SK-N-SH (cell line): ENCODE measurements around the gene VWDE. TPM values are rescaled to one million over a fixed set of nuclear protein-coding genes. Genes with fewer than 3 reads are reported as not detected.

ENCODE experiments used
- CTCF ChIA-PET: fragments of 300-600, 350-600 bp; formaldehyde crosslinking; extraction: SDS; loops from one replicate; lab custom pipeline; 2021; lab: Yijun Ruan, JAX
- POLR2A ChIA-PET: fragments of 350-600 bp; sonication (Branson Sonifier 250); formaldehyde crosslinking; extraction: SDS; loops from one replicate; lab custom pipeline; 2020; ENCODE audit warnings: antibody characterized with exemption, inconsistent platforms; lab: Yijun Ruan, JAX
- DNase-seq: peaks from one replicate; pipeline ENCODE4 v3.0.0; 2012
- H2AFZ ChIP-seq: fragments of 200-600 bp; sonication (generic); 2 replicates; pipeline ENCODE4 v1.8.1; 2016; ENCODE audit warnings: antibody characterized with exemption, mild to moderate bottlenecking, low read depth
- H3F3A ChIP-seq: fragments of 200-600 bp; sonication (generic); replicated peaks from 2 replicates; pipeline ENCODE3; 2016; ENCODE audit warnings: antibody characterized with exemption, mild to moderate bottlenecking; ENCODE audit not compliant: insufficient read depth
- H3K27ac ChIP-seq, 2 experiments: fragments of 200-500 bp in 1 of 2; fragments of 200-600 bp in 1 of 2; sonication (Bioruptor generic) in 1 of 2; sonication (generic), shearing (Covaris generic) in 1 of 2; 2 replicates each; pipeline versions ENCODE4 v1.5.1 to v1.6.1; 2014 to 2016; ENCODE audit warnings: low read depth in 2 of 2, inconsistent platforms in 1 of 2, low read length in 1 of 2, mild to moderate bottlenecking in 1 of 2, mixed read lengths in 1 of 2
- H3K27me3 ChIP-seq: fragments of 200-600 bp; sonication (generic), shearing (Covaris generic); 2 replicates; pipeline ENCODE4 v1.6.1; 2016; ENCODE audit warnings: mixed run types; ENCODE audit not compliant: insufficient read depth
- H3K36me3 ChIP-seq, 2 experiments: fragments of 200-500 bp in 1 of 2; fragments of 200-600 bp in 1 of 2; sonication (Bioruptor generic) in 1 of 2; sonication (generic) in 1 of 2; replicated peaks in 1 of 2; 2 replicates each; pipeline versions ENCODE3 to v1.5.1; 2014 to 2016; ENCODE audit warnings: low read length in 1 of 2, mild to moderate bottlenecking in 1 of 2; ENCODE audit not compliant: insufficient read depth in 2 of 2, control insufficient read depth in 1 of 2
- H3K4me1 ChIP-seq, 2 experiments: fragments of 200-500 bp in 1 of 2; fragments of 200-600 bp in 1 of 2; sonication (Bioruptor generic) in 1 of 2; sonication (generic), shearing (Covaris generic) in 1 of 2; 2 replicates each; pipeline versions ENCODE4 v1.5.1 to v1.6.1; 2014 to 2016; ENCODE audit warnings: low read depth in 1 of 2, low read length in 1 of 2, mixed run types in 1 of 2; ENCODE audit not compliant: insufficient read depth in 2 of 2, control insufficient read depth in 1 of 2
- H3K4me2 ChIP-seq: fragments of 200-600 bp; sonication (generic), shearing (Covaris generic); 2 replicates; pipeline ENCODE4 v1.6.1; 2017; ENCODE audit warnings: mixed run types
- H3K4me3 ChIP-seq, 2 experiments: fragments of 200-500 bp in 1 of 2; fragments of 200-600 bp in 1 of 2; sonication (Bioruptor generic) in 1 of 2; sonication (generic), shearing (Covaris generic) in 1 of 2; 2 replicates each; pipeline versions ENCODE4 v1.5.1 to v1.8.1; 2014 to 2016; ENCODE audit warnings: low read depth in 2 of 2, inconsistent platforms in 1 of 2, low read length in 1 of 2, mild to moderate bottlenecking in 1 of 2, mixed read lengths in 1 of 2, moderate library complexity in 1 of 2
- H3K79me2 ChIP-seq: fragments of 200-600 bp; sonication (generic); 2 replicates; pipeline ENCODE4 v1.8.1; 2017; ENCODE audit warnings: mild to moderate bottlenecking; ENCODE audit not compliant: insufficient read depth
- H3K9ac ChIP-seq: fragments of 200-600 bp; sonication (generic); 2 replicates; pipeline ENCODE4 v1.6.1; 2017; ENCODE audit warnings: mixed run types
- H3K9me2 ChIP-seq: fragments of 200-600 bp; sonication (generic); 2 replicates; pipeline ENCODE4 v1.6.1; 2017; ENCODE audit warnings: mixed run types
- H3K9me3 ChIP-seq: fragments of 200-600 bp; sonication (generic); 2 replicates; pipeline ENCODE4 v1.6.1; 2017; ENCODE audit warnings: mixed run types, mild to moderate bottlenecking, moderate library complexity
- H4K20me1 ChIP-seq: fragments of 200-600 bp; sonication (generic); 2 replicates; pipeline ENCODE4 v1.6.1; 2017; ENCODE audit warnings: mild to moderate bottlenecking, mixed run types; ENCODE audit not compliant: insufficient read depth
- CTCF ChIP-seq: fragments of 200-600 bp; sonication (generic); IDR thresholded peaks from 2 replicates; pipeline ENCODE4 v1.6.1; 2017; ENCODE audit warnings: antibody characterized with exemption, mild to moderate bottlenecking, moderate library complexity
- ELF1 ChIP-seq: IDR thresholded peaks from 2 replicates; pipeline ENCODE4 v1.4.0; 2012
- FOXJ3 ChIP-seq: sonication (generic); formaldehyde crosslinking; IDR thresholded peaks from 2 replicates; pipeline ENCODE4 v1.5.1; 2020; ENCODE audit warnings: mild to moderate bottlenecking, missing genetic modification reagents
- FOXM1 ChIP-seq: IDR thresholded peaks from 2 replicates; pipeline ENCODE4 v1.4.0; 2012; ENCODE audit warnings: low read depth, mild to moderate bottlenecking
- MAX ChIP-seq: IDR thresholded peaks from 2 replicates; pipeline ENCODE4 v1.4.0; 2012; ENCODE audit warnings: low read depth
- MXI1 ChIP-seq: IDR thresholded peaks from 2 replicates; pipeline ENCODE4 v1.6.1; 2012; ENCODE audit warnings: mild to moderate bottlenecking, low read depth, low read length, improper control_type of control experiment
- NFIC ChIP-seq: IDR thresholded peaks from 2 replicates; pipeline ENCODE4 v1.4.0; 2012; ENCODE audit warnings: borderline replicate concordance
- PBX3 ChIP-seq: IDR thresholded peaks from 2 replicates; pipeline ENCODE4; 2012
- REST ChIP-seq: IDR thresholded peaks from 2 replicates; pipeline ENCODE4 v1.6.1; 2012; ENCODE audit warnings: mild to moderate bottlenecking, low read depth, low read length, moderate library complexity
- RFX5 ChIP-seq: IDR thresholded peaks from 2 replicates; pipeline ENCODE4 v1.6.1; 2012; ENCODE audit warnings: mild to moderate bottlenecking, improper control_type of control experiment, low read length
- RXRA ChIP-seq: IDR thresholded peaks from 2 replicates; pipeline ENCODE4 v1.4.0; 2012; ENCODE audit warnings: low read depth, mild to moderate bottlenecking, borderline replicate concordance
- TEAD4 ChIP-seq: IDR thresholded peaks from 2 replicates; pipeline ENCODE4 v1.4.0; 2012; ENCODE audit warnings: mild to moderate bottlenecking, borderline replicate concordance; ENCODE audit not compliant: insufficient read depth
- USF1 ChIP-seq: IDR thresholded peaks from 2 replicates; pipeline ENCODE4 v1.4.0; 2012; ENCODE audit warnings: low read depth, borderline replicate concordance
- USF2 ChIP-seq: fragments of 150-350 bp; IDR thresholded peaks from 2 replicates; pipeline ENCODE4 v1.6.1; 2017; ENCODE audit warnings: antibody characterized with exemption, low read length, low read depth, borderline replicate concordance
- WGBS: methylation state at CpG from one replicate; pipeline ENCODE4 v1.1.6; 2017; ENCODE audit warnings: low lambda C conversion rate; 5-methylcytosine and 5-hydroxymethylcytosine counted together
- polyA plus RNA-seq, 3 experiments: library from polyadenylated mRNA; depleted of rRNA; stranded (reverse); fragments of >200 nt; gene quantifications; 2 replicates each; pipeline ENCODE4 v1.2.3, GENCODE V29; 2012

The VWDE gene
- polyA plus RNA-seq, 1 of the 3 experiments (the other 2 are of a cell fraction) = not detected

GRCh38 chr7:12328888-12329770 is 74.5 kb downstream of the VWDE start:
- CTCF ChIA-PET = interaction anchor here (1.0 to 1.1 kb wide), 2 partner anchors 9 to 10 kb away, joined by 3 to 4 read pairs; no protein-coding TSS in a partner anchor
- Histone ChIP-seq H2AFZ (no peak overlapping the region), H3K27ac (no peak overlapping the region), H3K4me3 (no peak overlapping the region), H3K9me2 (no peaks in the 10 kb centered on the region), H3K27me3 (no peaks in the 10 kb centered on the region)
- TF ChIP-seq CTCF (no peak), TEAD4 (no peak), USF1 (no peak), NFIC (no peak), REST (no peak), MXI1 (no peak), PBX3 (no peak), FOXJ3 (CRISPR knock-in tag) (no peak), RXRA (no peak), ELF1 (no peak), RFX5 (no peak), MAX (no peak), FOXM1 (no peak), USF2 (no peak)
- TF ChIP-seq, all 33 proteins: peak for 0
- POLR2A ChIA-PET = no interaction called here
- Histone ChIP-seq H3K36me3 (no peaks in the 10 kb centered on the region), H3K9ac (no peak overlapping the region), H3F3A (no peaks in the 10 kb centered on the region), H4K20me1 (no peaks in the 10 kb centered on the region), H3K79me2 (no peaks in the 10 kb centered on the region), H3K4me1 (no peaks in the 10 kb centered on the region), H3K9me3 (no peaks in the 10 kb centered on the region), H3K4me2 (no peak overlapping the region)
- WGBS = 63% methylated on average over 6 of the region's 6 CpGs
- no peak for DNase-seq
